Epithelial cell of esophagus (primary cell): Measurements from ENCODE around the gene CIRBP.

ENCODE experiments used
- DNase-seq: peaks from one replicate; pipeline ENCODE4 v3.0.0; 2010; ENCODE audit warnings: low read depth
- H3K4me3 ChIP-seq: 2 replicates; pipeline ENCODE4 v1.5.1; 2011; ENCODE audit warnings: mild to moderate bottlenecking, low read length, control low read depth
- TF ChIP-seq, protein P1 (sequence below): IDR thresholded peaks from 2 replicates; pipeline ENCODE4 v1.5.1; 2011; ENCODE audit warnings: low read depth, mild to moderate bottlenecking, low read length, control low read depth, inconsistent platforms; ENCODE audit not compliant: insufficient read depth; ENCODE audit errors: missing control alignments

Gene CIRBP

DNA sequence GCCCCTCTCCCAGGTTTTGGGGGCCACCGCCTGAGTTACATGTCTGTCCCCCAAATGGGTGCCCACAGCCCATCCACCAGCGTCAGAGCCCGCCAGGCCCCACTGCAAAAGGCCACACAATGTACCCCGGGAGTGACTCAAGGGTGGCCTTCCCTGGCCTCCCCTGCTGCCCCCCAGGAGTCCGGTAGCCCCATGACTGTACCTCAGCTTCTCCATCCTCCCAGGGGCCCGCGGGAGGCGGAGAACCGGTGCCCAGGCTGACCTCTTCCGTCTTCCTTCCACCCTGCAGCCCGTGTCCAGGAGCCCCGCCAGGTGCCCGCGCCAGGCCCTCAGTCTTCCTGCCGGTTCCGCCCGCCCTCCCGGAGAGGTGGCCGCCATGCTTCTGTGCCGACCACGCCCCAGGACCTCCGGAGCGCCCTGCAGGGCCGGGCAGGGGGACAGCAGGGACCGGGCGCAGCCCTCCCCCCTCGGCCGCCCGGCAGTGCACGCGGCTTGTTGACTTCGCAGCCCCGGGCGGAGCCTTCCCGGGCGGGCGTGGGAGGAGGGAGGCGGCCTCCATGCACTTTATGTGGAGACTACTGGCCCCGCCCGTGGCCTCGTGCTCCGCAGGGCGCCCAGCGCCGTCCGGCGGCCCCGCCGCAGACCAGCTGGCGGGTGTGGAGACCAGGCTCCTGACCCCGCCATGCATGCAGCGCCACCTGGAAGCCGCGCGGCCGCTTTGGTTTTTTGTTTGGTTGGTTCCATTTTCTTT, 41.7 kb upstream of the CIRBP start:
- DNase-seq, result no peak
- no peak overlapping the region for H3K4me3 ChIP-seq
- TF ChIP-seq, protein P1, sequence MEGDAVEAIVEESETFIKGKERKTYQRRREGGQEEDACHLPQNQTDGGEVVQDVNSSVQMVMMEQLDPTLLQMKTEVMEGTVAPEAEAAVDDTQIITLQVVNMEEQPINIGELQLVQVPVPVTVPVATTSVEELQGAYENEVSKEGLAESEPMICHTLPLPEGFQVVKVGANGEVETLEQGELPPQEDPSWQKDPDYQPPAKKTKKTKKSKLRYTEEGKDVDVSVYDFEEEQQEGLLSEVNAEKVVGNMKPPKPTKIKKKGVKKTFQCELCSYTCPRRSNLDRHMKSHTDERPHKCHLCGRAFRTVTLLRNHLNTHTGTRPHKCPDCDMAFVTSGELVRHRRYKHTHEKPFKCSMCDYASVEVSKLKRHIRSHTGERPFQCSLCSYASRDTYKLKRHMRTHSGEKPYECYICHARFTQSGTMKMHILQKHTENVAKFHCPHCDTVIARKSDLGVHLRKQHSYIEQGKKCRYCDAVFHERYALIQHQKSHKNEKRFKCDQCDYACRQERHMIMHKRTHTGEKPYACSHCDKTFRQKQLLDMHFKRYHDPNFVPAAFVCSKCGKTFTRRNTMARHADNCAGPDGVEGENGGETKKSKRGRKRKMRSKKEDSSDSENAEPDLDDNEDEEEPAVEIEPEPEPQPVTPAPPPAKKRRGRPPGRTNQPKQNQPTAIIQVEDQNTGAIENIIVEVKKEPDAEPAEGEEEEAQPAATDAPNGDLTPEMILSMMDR, result no peak

DNA sequence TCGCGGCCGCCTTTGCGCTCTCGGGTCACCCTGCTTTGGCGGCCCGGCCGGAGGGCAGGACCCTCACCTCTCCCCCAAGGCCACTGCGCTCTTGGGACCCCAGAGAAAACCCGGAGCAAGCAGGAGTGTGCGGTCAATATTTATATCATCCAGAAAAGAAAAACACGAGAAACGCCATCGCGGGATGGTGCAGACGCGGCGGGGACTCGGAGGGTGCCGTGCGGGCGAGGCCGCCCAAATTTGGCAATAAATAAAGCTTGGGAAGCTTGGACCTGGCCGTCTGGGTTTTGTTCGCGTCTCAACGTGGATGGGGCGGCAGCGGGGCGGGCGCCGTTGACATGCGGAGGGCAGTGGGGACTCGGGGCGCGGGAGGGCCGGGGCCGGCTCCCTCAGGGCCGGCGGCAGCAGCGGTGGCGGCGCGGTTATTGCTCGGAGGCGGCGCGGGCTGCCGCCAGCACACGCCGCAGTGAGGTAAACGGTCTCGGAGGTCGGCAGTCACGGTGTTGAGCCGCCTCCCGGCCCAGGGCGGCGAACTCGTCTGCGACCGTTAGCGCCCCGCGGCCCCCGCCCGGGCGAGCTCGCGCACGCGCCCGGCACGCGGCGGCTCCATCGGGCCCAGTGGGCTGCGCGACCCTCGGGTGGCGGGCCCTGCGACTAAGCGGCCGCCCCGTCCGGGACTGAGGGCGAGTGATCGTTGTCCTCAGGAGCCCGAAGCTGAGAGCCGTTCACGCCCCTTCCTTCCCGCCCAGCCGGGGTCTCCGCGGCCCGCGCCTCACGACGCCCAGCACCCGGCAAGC, 40.8 kb upstream of the CIRBP start:
- TF ChIP-seq, protein P1, result no peak
- DNase-seq, result no peak
- no peak overlapping the region for H3K4me3 ChIP-seq

DNA sequence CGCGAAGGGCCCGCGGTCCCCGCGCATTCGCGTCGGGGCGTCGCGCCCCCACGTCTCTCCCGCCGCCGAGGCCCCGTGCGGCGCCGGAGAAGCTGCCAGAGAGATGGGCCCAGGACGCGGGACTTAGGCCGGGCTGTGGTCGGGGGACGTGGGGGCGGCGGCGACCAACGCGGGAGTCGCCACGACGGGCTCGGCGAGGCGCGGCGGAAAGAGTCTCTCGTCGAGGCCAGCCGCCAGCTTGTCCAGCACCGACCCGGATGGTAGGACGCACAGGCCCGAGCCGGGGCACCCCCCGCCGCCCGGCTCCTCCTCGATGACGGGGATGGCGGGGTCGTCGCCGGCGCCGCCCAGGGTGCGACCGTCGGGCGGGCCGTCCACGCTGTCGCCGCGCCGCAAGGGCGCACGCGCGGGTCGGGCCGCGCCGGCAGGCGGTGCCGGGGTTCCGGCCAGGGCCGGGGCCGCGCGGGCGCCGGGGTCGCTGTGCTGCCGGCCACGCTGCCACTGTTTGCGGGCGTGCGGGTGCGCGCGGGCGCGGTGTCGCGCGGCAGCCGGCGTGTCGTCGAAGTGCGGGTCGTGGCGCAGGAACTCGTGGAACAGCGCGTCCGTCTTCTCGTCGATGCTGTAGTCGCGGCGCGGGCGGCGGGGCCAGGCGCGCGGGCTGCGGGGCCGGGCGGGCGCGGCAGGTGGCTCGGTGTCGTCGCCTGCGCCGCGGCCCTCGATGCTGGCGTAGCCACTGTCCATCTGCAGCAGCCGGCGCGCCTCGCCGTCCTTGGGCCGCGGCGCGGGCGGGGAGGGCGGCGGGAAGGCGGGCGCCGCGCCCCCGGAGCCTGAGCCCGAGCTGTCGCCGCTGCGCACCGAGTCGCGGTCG, 39.8 kb upstream of the CIRBP start:
- H3K4me3 ChIP-seq, result no peak overlapping the region
- DNase-seq, result no peak

DNA sequence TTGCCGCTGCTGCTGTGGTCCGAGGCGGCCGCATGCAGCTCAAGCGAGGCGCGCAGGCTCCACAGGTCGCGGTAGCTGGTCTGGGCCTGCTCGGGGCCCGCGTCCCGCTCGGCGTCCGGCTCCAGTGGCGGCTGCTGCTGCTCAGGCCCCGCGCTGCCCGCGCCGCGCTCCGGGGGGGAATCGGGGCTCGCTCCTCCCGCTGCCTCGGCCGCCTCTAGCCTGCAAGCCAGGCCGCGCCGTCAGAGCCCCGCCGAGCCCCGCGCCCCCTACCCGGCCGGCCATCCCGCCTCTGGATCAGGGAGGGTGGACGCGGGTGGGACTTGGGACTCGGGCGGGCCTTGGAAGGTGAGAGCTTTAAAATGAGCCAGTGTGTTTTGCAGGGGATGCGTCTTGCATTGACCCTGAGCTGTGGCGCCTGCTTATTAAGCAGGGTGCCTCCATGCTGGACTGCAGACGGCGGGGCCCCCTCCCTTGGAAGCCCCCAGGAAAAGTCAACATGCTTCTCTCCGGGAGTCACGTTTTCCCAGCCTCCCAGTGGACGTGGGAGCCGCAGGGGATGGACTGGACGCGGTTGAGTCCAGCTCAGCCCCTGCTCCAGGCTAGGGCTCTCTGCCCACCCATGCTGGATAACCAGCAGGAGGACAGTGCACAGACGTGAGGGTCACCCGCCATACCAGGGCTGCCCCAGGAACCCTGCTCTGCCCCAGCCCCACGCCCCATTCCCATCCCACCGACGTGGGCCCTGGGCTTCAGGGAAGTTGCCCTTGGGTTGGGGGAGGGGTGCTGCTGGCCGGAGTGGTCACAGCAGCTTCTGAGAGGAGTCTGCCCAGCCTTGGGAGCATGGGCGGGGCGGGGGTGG, 39.0 kb upstream of the CIRBP start:
- H3K4me3 ChIP-seq, result no peak overlapping the region
- TF ChIP-seq, protein P1, result no peak
- DNase-seq, result no peak

More for the DNA sequence above, 39.8 kb upstream of the CIRBP start:
- TF ChIP-seq, protein P1, result no peak

DNA sequence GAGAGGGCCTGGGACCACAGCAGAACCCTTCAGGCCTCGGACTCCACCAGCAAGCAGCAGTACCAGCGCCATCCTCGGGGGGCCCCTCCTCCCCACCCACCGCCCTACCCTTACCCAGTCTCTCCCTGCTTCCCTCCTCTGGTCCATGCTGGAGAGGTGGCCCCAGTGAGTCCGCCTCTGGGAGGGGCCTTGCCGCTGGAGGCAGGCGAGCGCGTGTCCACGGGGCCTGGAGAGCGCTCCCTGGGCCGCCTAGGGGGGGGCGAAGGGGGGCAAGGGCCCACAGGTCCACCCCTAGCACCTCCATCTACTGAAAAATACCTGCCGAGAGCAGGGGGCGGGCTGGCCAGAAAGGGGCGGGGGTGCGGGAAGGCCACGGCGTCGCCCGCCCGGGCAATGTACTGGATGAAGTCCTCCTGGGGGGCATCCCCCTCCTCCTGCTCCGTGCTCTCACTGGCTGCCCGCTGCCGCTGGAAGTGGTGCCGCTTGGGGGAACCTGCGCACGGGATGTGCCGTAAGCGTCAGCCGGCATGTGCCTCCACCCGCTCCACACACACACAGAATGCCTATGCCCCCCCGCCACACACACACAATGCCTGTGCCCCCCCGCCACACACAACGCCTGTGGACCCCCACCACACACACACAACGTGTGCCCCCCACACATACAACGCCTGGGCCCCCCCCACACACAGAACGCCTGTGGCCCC, 38.2 kb upstream of the CIRBP start:
- no peak overlapping the region for H3K4me3 ChIP-seq
- TF ChIP-seq, protein P1, result no peak
- DNase-seq, result no peak
